Measurements from ENCODE around the gene TMEM207. TPM values are rescaled to one million over a fixed set of nuclear protein-coding genes. Genes with fewer than 3 reads are reported as not detected.

TMEM207 gene
- total RNA-seq, 3 donors from 2014 or later (not counting 1 experiment from before 2014, with no cell fraction given): not detected

DNA sequence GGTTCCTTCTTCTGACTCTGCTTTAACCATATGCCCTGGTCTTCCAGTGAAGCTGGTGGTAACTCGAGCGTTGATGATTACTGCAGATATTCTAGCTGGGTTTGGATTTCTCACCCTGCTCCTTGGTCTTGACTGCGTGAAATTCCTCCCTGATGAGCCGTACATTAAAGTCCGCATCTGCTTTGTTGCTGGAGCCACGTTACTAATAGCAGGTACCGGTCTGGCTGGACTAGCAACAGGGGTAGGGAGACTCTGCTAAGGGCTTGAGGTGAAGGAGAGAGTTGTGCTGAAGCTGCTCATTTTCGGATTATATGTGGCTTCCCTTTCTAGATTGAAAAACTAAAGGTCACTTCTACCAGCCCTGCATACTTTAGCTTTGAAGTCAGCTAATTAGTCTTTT lies 45.0 kb downstream of the TMEM207 start:
- Histone ChIP-seq H3K27me3 (ENCODE audit: control insufficient read depth, insufficient read depth, low read length) (no peaks in the 10 kb centered on the region), H3K9me3 (ENCODE audit: control insufficient read depth, insufficient read depth, low read length) (no peaks in the 10 kb centered on the region), H3K4me3 (ENCODE audit: low read length) (no peak overlapping the region), H3K4me1 (ENCODE audit: control insufficient read depth, insufficient read depth, low read length) (no peaks in the 10 kb centered on the region), H3K27ac (ENCODE audit: low read length) (no peak overlapping the region), H3K36me3 (ENCODE audit: control insufficient read depth, insufficient read depth, low read length) (no peaks in the 10 kb centered on the region)
- no peak overlapping the region for H3K27ac Mint-ChIP-seq
- H3K27me3 Mint-ChIP-seq (ENCODE audit: low read depth in 2 of 2): no peaks in the 10 kb centered on the region
- intact Hi-C loops (cut with micrococcal nuclease): no loop called here
- TF ChIP-seq, protein P1, sequence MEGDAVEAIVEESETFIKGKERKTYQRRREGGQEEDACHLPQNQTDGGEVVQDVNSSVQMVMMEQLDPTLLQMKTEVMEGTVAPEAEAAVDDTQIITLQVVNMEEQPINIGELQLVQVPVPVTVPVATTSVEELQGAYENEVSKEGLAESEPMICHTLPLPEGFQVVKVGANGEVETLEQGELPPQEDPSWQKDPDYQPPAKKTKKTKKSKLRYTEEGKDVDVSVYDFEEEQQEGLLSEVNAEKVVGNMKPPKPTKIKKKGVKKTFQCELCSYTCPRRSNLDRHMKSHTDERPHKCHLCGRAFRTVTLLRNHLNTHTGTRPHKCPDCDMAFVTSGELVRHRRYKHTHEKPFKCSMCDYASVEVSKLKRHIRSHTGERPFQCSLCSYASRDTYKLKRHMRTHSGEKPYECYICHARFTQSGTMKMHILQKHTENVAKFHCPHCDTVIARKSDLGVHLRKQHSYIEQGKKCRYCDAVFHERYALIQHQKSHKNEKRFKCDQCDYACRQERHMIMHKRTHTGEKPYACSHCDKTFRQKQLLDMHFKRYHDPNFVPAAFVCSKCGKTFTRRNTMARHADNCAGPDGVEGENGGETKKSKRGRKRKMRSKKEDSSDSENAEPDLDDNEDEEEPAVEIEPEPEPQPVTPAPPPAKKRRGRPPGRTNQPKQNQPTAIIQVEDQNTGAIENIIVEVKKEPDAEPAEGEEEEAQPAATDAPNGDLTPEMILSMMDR (IDR thresholded peaks at IDR 0.05): no peak
- no peaks in the 10 kb centered on the region for H3K4me1 Mint-ChIP-seq
- no peak for ATAC-seq
- no peak for DNase-seq
- H3K36me3 Mint-ChIP-seq: no peaks in the 10 kb centered on the region
- no peaks in the 10 kb centered on the region for H3K9me3 Mint-ChIP-seq
- H3K4me3 Mint-ChIP-seq: no peak overlapping the region
- WGBS (ENCODE audit: insufficient coverage): 91% methylated on average over 8 of the region's 8 CpGs

- intact Hi-C loops (cut with micrococcal nuclease): no loop called here
- H3K36me3 Mint-ChIP-seq: no peaks in the 10 kb centered on the region
- no peak overlapping the region for H3K4me3 ChIP-seq (ENCODE audit: low read length)
- H3K4me1 Mint-ChIP-seq: no peaks in the 10 kb centered on the region
- no peak for DNase-seq
- WGBS (ENCODE audit: insufficient coverage): 21% methylated on average over 2 of the region's 4 CpGs
- H3K27ac ChIP-seq (ENCODE audit: low read length): no peak overlapping the region
- H3K9me3 Mint-ChIP-seq: no peaks in the 10 kb centered on the region
- H3K27me3 ChIP-seq (ENCODE audit: control insufficient read depth, insufficient read depth, low read length): no peaks in the 10 kb centered on the region
- no peaks in the 10 kb centered on the region for H3K27me3 Mint-ChIP-seq (ENCODE audit: low read depth in 2 of 2)
- H3K4me3 Mint-ChIP-seq: no peak overlapping the region
- H3K9me3 ChIP-seq (ENCODE audit: control insufficient read depth, insufficient read depth, low read length): no peaks in the 10 kb centered on the region
- H3K27ac Mint-ChIP-seq: no peak overlapping the region
- no peaks in the 10 kb centered on the region for H3K36me3 ChIP-seq (ENCODE audit: control insufficient read depth, insufficient read depth, low read length)
- no peak for ATAC-seq
- TF ChIP-seq, protein P1 (IDR thresholded peaks at IDR 0.05): no peak
- H3K4me1 ChIP-seq (ENCODE audit: control insufficient read depth, insufficient read depth, low read length): no peaks in the 10 kb centered on the region
These were observed 47.7 kb downstream of the TMEM207 start for GRCh38 chr3:190401963-190402362.

GRCh38 chr3:190399677-190400076 lies 50.0 kb downstream of the TMEM207 start:
- Histone ChIP-seq H3K27me3 (ENCODE audit: control insufficient read depth, insufficient read depth, low read length) (no peaks in the 10 kb centered on the region), H3K27ac (ENCODE audit: low read length) (no peak overlapping the region), H3K4me1 (ENCODE audit: control insufficient read depth, insufficient read depth, low read length) (no peaks in the 10 kb centered on the region), H3K4me3 (ENCODE audit: low read length) (no peak overlapping the region), H3K36me3 (ENCODE audit: control insufficient read depth, insufficient read depth, low read length) (no peaks in the 10 kb centered on the region), H3K9me3 (ENCODE audit: control insufficient read depth, insufficient read depth, low read length) (no peaks in the 10 kb centered on the region)
- 91% methylated on average over 8 of the region's 8 CpGs for WGBS (ENCODE audit: insufficient coverage)
- Mint-ChIP-seq H3K4me3 (no peak overlapping the region), H3K27me3 (ENCODE audit: low read depth in 2 of 2) (no peaks in the 10 kb centered on the region), H3K4me1 (no peaks in the 10 kb centered on the region), H3K9me3 (no peaks in the 10 kb centered on the region), H3K27ac (no peak overlapping the region), H3K36me3 (no peaks in the 10 kb centered on the region)
- ATAC-seq (no peak), DNase-seq (no peak)
- TF ChIP-seq, protein P1 (IDR thresholded peaks at IDR 0.05): no peak
- intact Hi-C loops (cut with micrococcal nuclease): no loop called here

- ATAC-seq (no peak), DNase-seq (no peak)
- Mint-ChIP-seq H3K27me3 (ENCODE audit: low read depth in 2 of 2) (no peaks in the 10 kb centered on the region), H3K36me3 (no peaks in the 10 kb centered on the region), H3K9me3 (no peaks in the 10 kb centered on the region), H3K4me1 (no peaks in the 10 kb centered on the region), H3K27ac (no peak overlapping the region), H3K4me3 (no peak overlapping the region)
- WGBS (ENCODE audit: insufficient coverage): 92% methylated on average over 3 of the region's 4 CpGs
- Histone ChIP-seq H3K27ac (ENCODE audit: low read length) (no peak overlapping the region), H3K27me3 (ENCODE audit: control insufficient read depth, insufficient read depth, low read length) (no peaks in the 10 kb centered on the region), H3K36me3 (ENCODE audit: control insufficient read depth, insufficient read depth, low read length) (no peaks in the 10 kb centered on the region), H3K4me1 (ENCODE audit: control insufficient read depth, insufficient read depth, low read length) (no peaks in the 10 kb centered on the region), H3K4me3 (ENCODE audit: low read length) (no peak overlapping the region), H3K9me3 (ENCODE audit: control insufficient read depth, insufficient read depth, low read length) (no peaks in the 10 kb centered on the region)
- intact Hi-C loops (cut with micrococcal nuclease): no loop called here
- TF ChIP-seq, protein P1 (IDR thresholded peaks at IDR 0.05): no peak
These were observed 51.8 kb downstream of the TMEM207 start for GRCh38 chr3:190397889-190398288.
